Measurements from ENCODE around the gene EHBP1L1. TPM values are rescaled to one million over a fixed set of nuclear protein-coding genes. Genes with fewer than 3 reads are reported as not detected.
A peak's percentile ranks its signal among the peaks of the same experiment; 100 is the strongest.

Gene EHBP1L1
- total and polyA plus RNA-seq, 9 donors = 21.7 to 63.0 (median 40.3) TPM

DNA sequence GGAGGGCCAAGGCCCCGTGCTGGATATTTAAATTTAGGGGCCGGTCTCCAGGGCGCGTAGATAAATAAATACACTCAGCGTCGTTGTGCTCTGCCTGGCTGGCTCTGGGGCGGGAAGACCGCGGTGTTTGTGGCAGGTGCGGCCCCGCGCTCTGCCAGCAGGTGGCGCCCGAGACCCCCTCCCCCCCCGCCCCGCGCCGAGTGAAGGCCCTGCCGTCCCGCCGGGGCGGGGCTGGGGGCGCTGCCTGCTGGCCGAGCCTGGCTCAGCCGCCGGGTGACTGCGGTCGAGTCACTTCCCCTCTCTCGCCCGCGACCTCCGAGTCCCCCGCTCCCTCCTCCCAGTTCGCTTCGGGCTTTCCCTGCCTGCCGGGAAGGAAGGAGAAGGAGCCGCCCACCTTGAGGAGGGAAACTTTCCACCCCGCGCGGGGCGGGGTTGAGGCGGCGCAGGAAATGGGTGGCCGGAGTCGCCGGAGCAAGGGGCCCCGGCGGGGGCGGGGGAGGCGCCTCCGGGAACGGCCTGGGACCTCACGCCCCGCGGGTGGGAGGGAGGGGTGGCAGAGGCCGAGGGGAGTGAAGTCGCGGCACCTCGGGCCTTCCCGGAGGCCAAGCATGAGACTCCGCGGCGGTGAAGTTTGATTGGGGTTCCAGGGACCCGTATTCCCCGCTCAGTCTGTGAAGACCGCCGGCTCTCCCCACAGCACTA lies 1.6 kb upstream of the EHBP1L1 start:
- Histone ChIP-seq H3K27ac (peak overlapping the region; percentile 83 to 85), H3K36me3 (no peaks in the 10 kb centered on the region), H3K4me1 (ENCODE audit: insufficient read depth) (peaks cover 18% of the 10 kb centered on the region), H3K9me3 (no peaks in the 10 kb centered on the region), H3K4me3 (peak overlapping the region; percentile 69), H3K27me3 (no peaks in the 10 kb centered on the region)
- DNase-seq = peak; percentile 86 to 90 (median 88)
- 0 to 2% (median 1%) methylated on average over 50 to 67 of the region's 67 CpGs for WGBS, 3 donors
- TF ChIP-seq POLR2A (IDR thresholded peaks at IDR 0.05) (no peak), EP300 (IDR thresholded peaks at IDR 0.05) (peak; percentile 80)
- TF ChIP-seq, protein P1, sequence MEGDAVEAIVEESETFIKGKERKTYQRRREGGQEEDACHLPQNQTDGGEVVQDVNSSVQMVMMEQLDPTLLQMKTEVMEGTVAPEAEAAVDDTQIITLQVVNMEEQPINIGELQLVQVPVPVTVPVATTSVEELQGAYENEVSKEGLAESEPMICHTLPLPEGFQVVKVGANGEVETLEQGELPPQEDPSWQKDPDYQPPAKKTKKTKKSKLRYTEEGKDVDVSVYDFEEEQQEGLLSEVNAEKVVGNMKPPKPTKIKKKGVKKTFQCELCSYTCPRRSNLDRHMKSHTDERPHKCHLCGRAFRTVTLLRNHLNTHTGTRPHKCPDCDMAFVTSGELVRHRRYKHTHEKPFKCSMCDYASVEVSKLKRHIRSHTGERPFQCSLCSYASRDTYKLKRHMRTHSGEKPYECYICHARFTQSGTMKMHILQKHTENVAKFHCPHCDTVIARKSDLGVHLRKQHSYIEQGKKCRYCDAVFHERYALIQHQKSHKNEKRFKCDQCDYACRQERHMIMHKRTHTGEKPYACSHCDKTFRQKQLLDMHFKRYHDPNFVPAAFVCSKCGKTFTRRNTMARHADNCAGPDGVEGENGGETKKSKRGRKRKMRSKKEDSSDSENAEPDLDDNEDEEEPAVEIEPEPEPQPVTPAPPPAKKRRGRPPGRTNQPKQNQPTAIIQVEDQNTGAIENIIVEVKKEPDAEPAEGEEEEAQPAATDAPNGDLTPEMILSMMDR (IDR thresholded peaks at IDR 0.05) = peak; percentile 79 to 95 (median 95)
- intact Hi-C loops (cut with DNase I) = loop anchor here in 3 of 4 donors (5.0 kb wide), 3 partner anchors 38 to 78 kb away; partner anchors contain the start of gene MAP3K11 (in 1 of the 3)

DNA sequence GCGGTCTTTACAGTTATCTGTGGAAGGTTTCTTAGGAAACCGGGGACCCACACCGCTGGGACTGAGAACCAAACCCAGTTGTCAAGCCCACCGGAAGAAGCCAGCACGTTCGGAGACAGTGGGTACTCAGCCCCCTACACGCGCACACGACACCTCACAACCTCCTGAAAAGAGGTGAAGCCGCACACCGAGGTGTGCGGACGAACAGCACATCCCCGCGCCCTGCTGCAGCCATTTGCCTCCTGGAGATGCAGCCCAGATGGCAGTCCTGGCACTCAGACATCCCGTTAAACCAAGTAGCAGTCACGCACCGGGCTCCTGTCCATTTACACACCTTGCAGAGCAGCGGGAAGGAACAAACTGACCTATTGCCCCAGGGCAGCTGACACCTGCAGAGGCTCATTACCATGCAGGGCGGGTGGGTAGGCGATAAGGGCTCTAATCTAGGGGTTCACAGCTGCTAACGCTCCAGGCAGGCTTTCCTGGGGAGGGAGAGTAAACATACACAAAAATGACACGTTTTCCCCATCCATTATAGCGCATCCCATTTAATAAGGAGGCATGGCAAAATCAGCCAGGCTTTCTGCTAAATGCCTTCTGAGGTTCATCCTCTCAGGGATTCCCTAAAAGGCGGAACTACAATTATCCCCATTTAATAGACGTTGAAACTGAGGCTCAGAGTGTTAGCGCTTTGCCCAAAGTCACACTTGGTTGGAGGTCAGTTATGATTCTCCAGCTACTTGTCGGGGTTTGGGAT lies 864 bp upstream of the EHBP1L1 start:
- no peak for TF ChIP-seq POLR2A (IDR thresholded peaks at IDR 0.05)
- TF ChIP-seq, protein P1 (IDR thresholded peaks at IDR 0.05) = no peak
- TF ChIP-seq EP300 (IDR thresholded peaks at IDR 0.05) = no peak
- H3K4me1 ChIP-seq (ENCODE audit: insufficient read depth) = peaks cover 17% of the 10 kb centered on the region
- DNase-seq = no peak

GRCh38 chr11:65576232-65576866 lies 496 bp downstream of the EHBP1L1 start:
- Histone ChIP-seq H3K4me1 (ENCODE audit: insufficient read depth) (peaks cover 15% of the 10 kb centered on the region), H3K4me3 (peak overlapping the region; percentile 69), H3K36me3 (no peaks in the 10 kb centered on the region), H3K27me3 (no peaks in the 10 kb centered on the region), H3K9me3 (no peaks in the 10 kb centered on the region), H3K27ac (peak overlapping the region; percentile 55 to 74)
- TF ChIP-seq EP300 (IDR thresholded peaks at IDR 0.05) (no peak), POLR2A (IDR thresholded peaks at IDR 0.05) (no peak)
- TF ChIP-seq, protein P1 (IDR thresholded peaks at IDR 0.05) = peak in 1 of 3 donors; percentile 14
- peak in 4 of 5 donors; percentile 59 to 76 (median 64) for DNase-seq
- intact Hi-C loops (cut with DNase I) = loop anchor here in 1 of 4 donors (5.0 kb wide), 1 partner anchor 36 kb away; the partner anchor contains the start of gene MAP3K11
- 4 to 9% (median 7%) methylated on average over 18 to 26 of the region's 26 CpGs for WGBS, 3 donors

More for the DNA sequence above, 864 bp upstream of the EHBP1L1 start:
- Histone ChIP-seq H3K9me3 (no peaks in the 10 kb centered on the region), H3K27ac (peak overlapping the region; percentile 83 to 85), H3K27me3 (no peaks in the 10 kb centered on the region), H3K4me3 (peak overlapping the region; percentile 69), H3K36me3 (no peaks in the 10 kb centered on the region)
- 36 to 44% (median 39%) methylated on average over 27 to 28 of the region's 28 CpGs for WGBS, 3 donors
- intact Hi-C loops (cut with DNase I) = loop anchor here in 3 of 4 donors (5.0 kb wide), 3 partner anchors 37 to 77 kb away; partner anchors contain the start of gene MAP3K11 (in 2 of the 3)

Data from ovary (tissue), 9 donors.